Astrocyte of the cerebellum (primary cell): ENCODE data around the gene MINAR1.

ENCODE experiments used
- DNase-seq: peaks from one replicate; pipeline ENCODE4 v3.0.0-alpha.2; 2011; ENCODE audit warnings: low read depth
- H3K4me3 ChIP-seq: 2 replicates; pipeline ENCODE4 v1.5.1; 2011; ENCODE audit warnings: mild to moderate bottlenecking, low read depth, low read length, moderate library complexity
- CTCF ChIP-seq: IDR thresholded peaks from 2 replicates; pipeline ENCODE4 v1.5.1; 2012; ENCODE audit warnings: low read length, low read depth, moderate library complexity, mild to moderate bottlenecking; ENCODE audit errors: missing control alignments
- in situ Hi-C: cut with HindIII; loops from 2 replicates; pipeline ENCODE4 v1.10.0; 2017; ENCODE audit warnings: low sequenced_read_pairs

MINAR1 gene

DNA sequence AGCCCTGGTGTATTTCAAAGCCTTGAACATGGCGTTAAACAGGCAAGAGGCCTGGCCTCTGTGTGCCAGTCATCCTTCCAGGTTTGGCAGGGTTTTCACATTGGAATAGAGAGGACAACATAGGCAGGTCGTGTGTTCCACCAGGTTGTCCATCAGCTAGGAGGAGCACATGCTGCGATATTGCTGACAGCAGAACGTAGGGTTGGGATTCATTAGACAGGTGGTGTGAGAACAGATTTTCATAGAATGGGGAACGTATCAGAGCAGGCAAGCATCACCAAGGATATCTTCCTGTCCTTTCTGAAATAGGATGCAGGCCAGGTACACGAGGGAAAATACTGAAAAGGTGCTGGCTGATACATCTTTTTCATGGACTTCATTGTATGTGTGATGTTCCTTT lies 26.4 kb downstream of the MINAR1 start:
- DNase-seq: no peak
- TF ChIP-seq CTCF: no peak
- H3K4me3 ChIP-seq: no peak overlapping the region
- in situ Hi-C loops: loop anchor here (5.0 kb wide), 1 partner anchor 39 kb away; no protein-coding TSS in a partner anchor

- H3K4me3 ChIP-seq: no peak overlapping the region
- in situ Hi-C loops: loop anchor here (5.0 kb wide), 2 partner anchors 38 to 73 kb away; no protein-coding TSS in a partner anchor
- no peak for DNase-seq
- no peak for TF ChIP-seq CTCF
These were observed 27.5 kb downstream of the MINAR1 start for GRCh38 chr15:79459666-79460065.

DNA sequence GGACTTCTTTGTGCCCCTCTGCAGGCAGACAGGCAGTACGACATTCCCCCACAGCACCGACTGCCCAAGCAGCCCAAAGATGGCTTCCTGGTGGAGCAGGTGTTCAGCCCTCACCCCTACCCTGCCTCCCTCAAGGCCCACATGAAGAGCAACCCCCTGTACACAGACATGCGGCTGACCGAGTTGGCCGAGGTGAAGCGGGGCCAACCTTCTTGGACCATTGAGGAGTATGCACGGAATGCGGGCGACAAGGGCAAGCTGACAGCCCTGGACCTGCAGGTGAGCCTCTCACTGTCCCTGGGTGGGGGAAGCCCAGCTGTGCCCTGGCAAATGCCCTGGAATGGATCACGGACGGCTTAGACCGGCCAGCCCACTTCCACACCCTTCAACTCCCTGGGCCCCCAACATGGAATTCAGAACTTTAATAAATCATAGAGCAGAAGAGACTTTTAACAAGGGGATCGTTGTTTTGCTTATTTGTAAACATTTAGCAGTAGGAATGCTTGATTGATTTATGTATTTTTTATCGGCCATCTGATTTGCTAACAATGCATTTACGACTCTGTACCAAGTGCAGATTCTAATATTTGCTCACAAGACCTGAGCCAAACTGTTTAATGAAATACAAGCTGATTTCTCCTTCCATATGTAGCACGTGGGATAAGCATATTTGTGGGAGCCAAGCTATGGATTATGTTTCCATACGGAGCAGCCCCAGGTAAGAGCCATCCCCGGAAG lies 31.1 kb downstream of the MINAR1 start:
- in situ Hi-C loops: loop anchor here (5.0 kb wide), 1 partner anchor 69 kb away; no protein-coding TSS in a partner anchor
- no peak overlapping the region for H3K4me3 ChIP-seq
- TF ChIP-seq CTCF: no peak
- no peak for DNase-seq

DNA sequence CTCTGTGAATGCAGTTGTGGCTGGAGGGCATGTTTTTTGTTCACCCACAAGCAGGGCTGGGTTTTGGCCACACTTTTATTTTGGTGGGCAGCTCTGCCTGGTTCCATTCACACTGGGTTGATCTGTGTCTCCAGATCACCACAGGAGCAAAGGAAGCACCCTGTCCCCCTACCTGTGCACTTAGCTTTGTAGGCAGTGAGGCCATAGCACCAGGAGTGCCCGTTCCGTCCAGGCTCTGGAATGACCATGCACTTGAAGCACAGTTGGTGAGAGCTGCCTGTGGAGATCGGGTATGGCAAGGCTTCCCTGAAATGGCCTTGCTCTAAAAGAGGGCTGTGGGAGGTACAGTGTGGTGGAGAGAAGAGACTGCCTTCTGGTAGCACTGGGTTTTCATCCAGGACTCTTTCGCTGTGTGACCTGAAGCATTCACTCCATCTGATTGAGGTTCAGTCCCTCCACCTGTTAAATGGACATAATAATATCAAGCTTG lies 31.7 kb downstream of the MINAR1 start:
- no peak for DNase-seq
- no peak overlapping the region for H3K4me3 ChIP-seq
- in situ Hi-C loops: loop anchor here (5.0 kb wide), 1 partner anchor 68 kb away; no protein-coding TSS in a partner anchor
- TF ChIP-seq CTCF: no peak

GRCh38 chr15:79466488-79466887 lies 34.4 kb downstream of the MINAR1 start:
- H3K4me3 ChIP-seq: no peak overlapping the region
- DNase-seq: no peak
- TF ChIP-seq CTCF: no peak
- in situ Hi-C loops: no loop called here

DNA sequence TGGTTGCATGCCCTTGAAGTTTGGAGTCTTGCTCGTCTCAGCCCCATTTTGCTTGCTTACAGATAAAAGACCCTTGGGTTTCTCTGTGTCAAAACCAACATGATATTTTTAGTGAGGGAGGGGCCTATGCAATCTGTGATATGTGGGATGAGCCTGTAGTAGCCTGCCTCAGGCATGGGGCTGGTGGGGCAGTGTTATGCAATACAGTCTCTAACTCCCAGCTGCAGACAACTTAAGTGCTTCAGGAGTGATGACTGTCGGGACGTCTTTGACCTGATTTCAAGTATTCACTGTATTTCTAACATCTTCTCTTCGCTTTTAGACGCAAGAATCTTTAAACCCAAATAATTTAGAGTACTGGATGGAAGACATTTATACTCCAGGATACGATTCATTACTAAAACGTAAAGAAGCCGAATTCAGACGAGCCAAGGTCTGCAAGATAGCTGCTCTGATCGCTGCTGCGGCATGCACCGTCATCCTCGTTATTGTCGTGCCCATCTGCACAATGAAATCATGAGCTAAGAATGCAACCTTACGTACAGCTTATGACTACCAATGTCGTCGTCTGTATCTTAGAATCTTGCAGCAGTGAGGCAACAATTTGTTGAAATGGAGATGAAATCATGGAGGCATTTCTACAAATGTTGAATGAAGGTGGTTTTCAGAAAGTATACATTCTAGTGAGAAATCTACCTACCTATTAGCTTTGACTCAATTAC lies 35.9 kb downstream of the MINAR1 start:
- in situ Hi-C loops: no loop called here
- TF ChIP-seq CTCF: no peak
- no peak overlapping the region for H3K4me3 ChIP-seq
- DNase-seq: no peak
